GM19193 (cell line): ENCODE data around the gene RNU6-1.

Source experiments
- POLR2A ChIP-seq: IDR thresholded peaks from 4 replicates; pipeline ENCODE4 v1.6.1; 2011; ENCODE audit not compliant: insufficient read depth, insufficient read length; ENCODE audit errors: extremely low read depth

RNU6-1 gene

GRCh38 chr15:67820992-67821783, 18.7 kb downstream of the RNU6-1 start:
- TF ChIP-seq POLR2A = no peak

GRCh38 chr15:67820122-67820991, 19.5 kb downstream of the RNU6-1 start:
- no peak for TF ChIP-seq POLR2A

- TF ChIP-seq POLR2A = no peak
These were observed 20.2 kb downstream of the RNU6-1 start for GRCh38 chr15:67819636-67820035.

DNA sequence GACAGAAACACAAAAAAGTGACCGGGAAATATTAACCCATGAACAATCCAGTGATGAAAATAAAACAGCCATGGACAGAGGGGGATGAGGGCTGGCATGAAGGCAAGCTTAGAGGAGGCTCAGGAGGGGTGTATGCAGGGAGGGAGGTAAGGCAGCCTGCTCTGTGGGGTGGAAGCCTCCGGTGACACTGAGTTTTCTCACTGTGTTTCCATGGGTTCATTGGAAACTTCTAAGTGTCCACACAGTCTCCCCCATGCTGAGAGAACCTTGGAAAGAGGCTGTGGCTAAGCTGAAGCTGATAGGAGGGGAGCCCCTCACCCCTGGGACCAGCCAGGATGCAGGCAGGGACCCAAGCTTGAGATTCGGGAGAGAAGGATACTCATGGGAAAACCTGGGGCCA, 21.4 kb downstream of the RNU6-1 start:
- TF ChIP-seq POLR2A = no peak

DNA sequence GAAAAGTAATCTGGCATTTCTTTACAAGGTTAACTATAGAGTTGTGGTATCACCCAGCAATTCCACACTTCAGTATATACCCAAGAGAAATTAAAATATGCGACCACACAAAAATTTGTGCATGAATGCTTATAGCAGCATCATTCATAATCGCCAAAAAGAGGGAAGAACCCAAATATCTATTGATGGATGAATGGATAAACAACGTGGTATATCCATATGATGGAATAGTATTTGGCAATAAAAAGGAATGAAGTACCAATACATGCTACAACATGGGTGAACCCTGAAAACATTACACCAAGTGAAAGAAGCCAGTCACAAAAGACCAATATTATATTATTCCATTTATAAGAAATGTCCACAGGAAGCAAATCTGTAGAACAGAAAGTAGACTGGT, 23.2 kb downstream of the RNU6-1 start:
- no peak for TF ChIP-seq POLR2A

GRCh38 chr15:67815036-67815592, 24.7 kb downstream of the RNU6-1 start:
- TF ChIP-seq POLR2A = no peak

GRCh38 chr15:67813104-67813634, 26.7 kb downstream of the RNU6-1 start:
- no peak for TF ChIP-seq POLR2A

GRCh38 chr15:67812241-67812644, 27.6 kb downstream of the RNU6-1 start:
- TF ChIP-seq POLR2A = no peak

DNA sequence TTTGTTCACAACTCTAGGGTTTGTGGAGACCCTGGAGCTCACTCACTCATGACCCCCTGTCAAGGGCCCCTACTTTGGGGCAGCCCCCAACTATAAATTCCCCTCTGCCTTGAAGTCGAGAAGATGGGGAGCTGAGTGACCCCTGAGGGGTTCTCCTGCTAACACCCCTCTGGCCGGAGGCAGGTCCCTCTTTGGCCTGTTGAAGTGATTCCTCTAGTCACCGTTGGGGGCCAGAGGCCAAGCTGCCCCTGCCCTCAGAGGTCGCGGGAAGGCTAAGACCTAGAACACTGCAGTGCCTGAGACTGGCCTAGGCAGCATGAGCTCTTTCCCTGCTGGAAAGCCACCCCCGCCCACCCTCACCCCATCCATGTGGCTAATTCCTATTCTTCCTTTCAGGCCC, 30.0 kb downstream of the RNU6-1 start:
- no peak for TF ChIP-seq POLR2A

- TF ChIP-seq POLR2A = no peak
These were observed 30.4 kb downstream of the RNU6-1 start for GRCh38 chr15:67809441-67809840.

GRCh38 chr15:67808821-67809220, 31.0 kb downstream of the RNU6-1 start:
- TF ChIP-seq POLR2A = no peak

GRCh38 chr15:67807836-67808235, 32.0 kb downstream of the RNU6-1 start:
- TF ChIP-seq POLR2A = no peak

GRCh38 chr15:67807141-67807540, 32.7 kb downstream of the RNU6-1 start:
- no peak for TF ChIP-seq POLR2A

- TF ChIP-seq POLR2A = no peak
These were observed 33.3 kb downstream of the RNU6-1 start for GRCh38 chr15:67806536-67806935.
